Small intestine (tissue), 7 donors: Measurements from ENCODE around the gene PPHLN1. TPM values are rescaled to one million over a fixed set of nuclear protein-coding genes. Genes with fewer than 3 reads are reported as not detected.

ENCODE experiments used
- DNase-seq, 2 donors: peaks; one replicate each; pipeline versions ENCODE4 v3.0.0 to v3.0.0-alpha.2; 2013
- FAIRE-seq: peaks from 2 replicates; lab custom pipeline; 2012; peaks lifted over from hg19 to GRCh38; lab: Jason Lieb, UNC
- H3K27ac ChIP-seq, 3 donors: one replicate each; pipeline ENCODE4 v1.5.1; 2013; ENCODE audit warnings: low read length in 2 of 3, mild to moderate bottlenecking in 2 of 3, control low read depth in 1 of 3, inconsistent platforms in 1 of 3, low read depth in 1 of 3, moderate library complexity in 1 of 3
- H3K27me3 ChIP-seq, 3 donors: one replicate each; pipeline ENCODE4 v1.6.1; 2013; ENCODE audit warnings: low read length in 3 of 3, inconsistent platforms in 1 of 3; ENCODE audit not compliant: control insufficient read depth in 3 of 3, insufficient read depth in 3 of 3
- H3K36me3 ChIP-seq, 3 donors: one replicate each; pipeline ENCODE4 v1.6.1; 2013; ENCODE audit warnings: low read length in 3 of 3, inconsistent platforms in 1 of 3, low read depth in 1 of 3, mild to moderate bottlenecking in 1 of 3, moderate library complexity in 1 of 3; ENCODE audit not compliant: control insufficient read depth in 3 of 3, insufficient read depth in 2 of 3
- H3K4me1 ChIP-seq, 3 donors: one replicate each; pipeline ENCODE4 v1.6.1; 2013; ENCODE audit warnings: low read length in 2 of 3, inconsistent platforms in 1 of 3, low read depth in 1 of 3, mild to moderate bottlenecking in 1 of 3, moderate library complexity in 1 of 3; ENCODE audit not compliant: control insufficient read depth in 3 of 3, insufficient read depth in 2 of 3
- H3K4me3 ChIP-seq, 3 donors: one replicate each; pipeline ENCODE4 v1.5.1; 2013; ENCODE audit warnings: low read length in 3 of 3, control low read depth in 1 of 3, inconsistent platforms in 1 of 3, low read depth in 1 of 3, mild to moderate bottlenecking in 1 of 3, moderate library complexity in 1 of 3
- H3K9me3 ChIP-seq, 2 donors: one replicate each; pipeline ENCODE4 v1.6.1; 2013; ENCODE audit warnings: low read depth in 1 of 2, low read length in 1 of 2; ENCODE audit not compliant: control insufficient read depth in 2 of 2, insufficient read depth in 1 of 2
- WGBS, 3 donors: extraction: QIAGEN DNeasy Blood & Tissue Kit; methylation state at CpG; one replicate each; pipeline ENCODE4 v1.1.7; 2013; 5-methylcytosine and 5-hydroxymethylcytosine counted together
- polyA plus RNA-seq, 4 donors: library from polyadenylated mRNA; stranded (reverse) in 3 of 4; unstranded in 1 of 4; fragments of 200-250 nt in 3 of 4; fragments of 120-200 nt in 1 of 4; gene quantifications; one replicate each; pipeline versions ENCODE4 v1.2.1 to v1.2.3, GENCODE V29; 2013
- donor health status: healthy with polysubstance abuse.
- donor health status: control.
- donor health status: control.
- donor health status: Bipolar disorder and iron deficiency.
- donor health status: healthy.

PPHLN1 gene
- polyA plus RNA-seq, 4 donors, result 25.7 to 55.4 (median 28.8) TPM

DNA sequence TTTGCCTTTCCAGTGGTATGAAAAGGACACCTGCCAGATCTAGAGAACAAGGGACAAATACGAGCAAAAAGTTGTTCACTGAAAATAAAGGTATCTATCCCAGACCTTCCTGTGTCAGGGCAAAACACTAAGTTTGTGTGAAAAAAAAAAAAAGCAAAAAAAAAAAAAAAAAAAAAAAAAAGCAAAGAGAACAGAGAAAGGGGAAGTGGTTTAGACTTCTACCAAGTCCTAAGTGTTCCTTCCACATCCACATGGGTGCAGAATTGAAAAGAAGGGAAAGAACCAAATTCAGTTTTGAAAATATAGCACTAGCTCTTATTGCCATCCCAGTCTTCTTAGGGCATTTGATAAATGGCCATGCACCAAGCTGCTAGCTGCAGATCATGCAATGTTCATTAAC, 41.8 kb upstream of the PPHLN1 start:
- WGBS, 3 donors, result 71 to 83% (median 81%) methylated on average over 1 of the region's 1 CpG
- DNase-seq, result no peak
- Histone ChIP-seq H3K9me3 (peaks cover 0 to 2% of the 10 kb centered on the region in 2 donors), H3K4me3 (no peak overlapping the region), H3K36me3 (no peaks in the 10 kb centered on the region), H3K27me3 (no peaks in the 10 kb centered on the region), H3K27ac (no peak overlapping the region), H3K4me1 (peaks cover 0 to 14% (median 2%) of the 10 kb centered on the region in 3 donors)
- FAIRE-seq, result no peak

DNA sequence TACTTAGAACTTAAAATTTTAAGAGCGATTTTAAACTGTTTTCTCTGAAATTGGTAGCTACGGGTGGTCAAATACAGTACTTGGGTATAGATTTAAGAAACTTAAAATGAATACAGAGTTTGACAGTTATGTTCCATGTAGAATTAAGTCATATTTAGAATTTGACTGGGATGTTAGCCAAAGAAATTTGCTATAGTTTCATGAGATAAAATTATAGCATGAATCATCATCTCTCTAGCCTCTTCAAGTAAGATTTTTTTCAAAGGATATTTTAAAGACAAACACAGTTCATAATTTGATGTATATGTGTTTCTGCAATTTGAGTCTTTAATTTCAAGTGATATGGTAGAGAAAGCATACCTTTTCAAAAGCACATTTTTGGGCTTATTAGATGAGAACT, 41.1 kb upstream of the PPHLN1 start:
- 85 to 97% (median 96%) methylated on average over 2 of the region's 2 CpGs for WGBS, 3 donors
- FAIRE-seq, result no peak

DNA sequence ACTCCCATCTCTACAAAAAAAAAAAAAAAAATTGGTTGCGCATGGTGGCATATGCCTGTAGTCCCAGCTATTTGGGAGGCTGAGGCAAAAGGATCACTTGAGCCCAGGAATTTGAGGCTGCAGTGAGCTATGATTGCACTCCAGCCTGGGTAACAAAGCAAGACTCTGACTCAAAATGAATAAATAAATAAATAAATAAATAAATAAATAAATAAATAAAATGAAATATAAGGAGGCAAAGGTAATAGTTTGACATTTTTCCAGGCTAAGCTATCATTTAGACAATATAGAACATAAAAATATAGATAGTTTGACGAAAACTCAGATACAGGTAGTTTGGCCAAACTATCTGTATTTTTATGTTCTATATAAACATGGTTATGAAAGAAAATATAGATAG, 40.5 kb upstream of the PPHLN1 start:
- peaks cover 0 to 14% (median 2%) of the 10 kb centered on the region in 3 donors for H3K4me1 ChIP-seq
- FAIRE-seq (no peak), DNase-seq (no peak)
- H3K27ac ChIP-seq, result no peak overlapping the region
- 99 to 100% (median 99%) methylated on average over 2 of the region's 2 CpGs for WGBS, 3 donors
- no peaks in the 10 kb centered on the region for H3K27me3 ChIP-seq
- H3K4me3 ChIP-seq, result no peak overlapping the region
- H3K36me3 ChIP-seq, result no peaks in the 10 kb centered on the region
- H3K9me3 ChIP-seq, result no peaks in the 10 kb centered on the region

More for the DNA sequence above, 41.1 kb upstream of the PPHLN1 start:
- H3K4me3 ChIP-seq, result no peak overlapping the region
- no peaks in the 10 kb centered on the region for H3K9me3 ChIP-seq
- H3K27ac ChIP-seq, result no peak overlapping the region
- DNase-seq, result no peak
- H3K36me3 ChIP-seq, result no peaks in the 10 kb centered on the region
- no peaks in the 10 kb centered on the region for H3K27me3 ChIP-seq
- peaks cover 0 to 14% (median 2%) of the 10 kb centered on the region in 3 donors for H3K4me1 ChIP-seq

DNA sequence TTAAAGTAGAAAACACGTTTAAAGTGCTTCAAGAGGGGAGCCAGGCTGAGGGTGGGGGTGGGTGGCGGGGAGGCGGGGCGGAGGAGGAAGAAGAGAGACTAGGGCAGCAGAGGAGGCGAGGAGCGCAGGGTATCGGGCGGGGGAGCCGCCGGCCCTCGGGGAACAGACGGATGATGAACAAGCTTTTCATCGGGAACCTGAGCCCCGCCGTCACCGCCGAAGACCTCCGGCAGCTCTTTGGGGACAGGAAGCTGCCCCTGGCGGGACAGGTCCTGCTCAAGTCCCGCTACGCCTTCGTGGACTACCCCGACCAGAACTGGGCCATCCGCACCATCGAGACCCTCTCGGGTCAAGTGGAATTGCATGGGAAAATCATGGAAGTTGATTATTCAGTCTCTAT, 39.2 kb upstream of the PPHLN1 start:
- Histone ChIP-seq H3K27me3 (no peaks in the 10 kb centered on the region), H3K4me3 (no peak overlapping the region), H3K9me3 (no peaks in the 10 kb centered on the region), H3K4me1 (peaks cover 0 to 4% (median 2%) of the 10 kb centered on the region in 3 donors), H3K27ac (no peak overlapping the region), H3K36me3 (no peaks in the 10 kb centered on the region)
- no peak for DNase-seq
- FAIRE-seq, result no peak
- 91 to 93% (median 92%) methylated on average over 23 to 26 of the region's 26 CpGs for WGBS, 3 donors

DNA sequence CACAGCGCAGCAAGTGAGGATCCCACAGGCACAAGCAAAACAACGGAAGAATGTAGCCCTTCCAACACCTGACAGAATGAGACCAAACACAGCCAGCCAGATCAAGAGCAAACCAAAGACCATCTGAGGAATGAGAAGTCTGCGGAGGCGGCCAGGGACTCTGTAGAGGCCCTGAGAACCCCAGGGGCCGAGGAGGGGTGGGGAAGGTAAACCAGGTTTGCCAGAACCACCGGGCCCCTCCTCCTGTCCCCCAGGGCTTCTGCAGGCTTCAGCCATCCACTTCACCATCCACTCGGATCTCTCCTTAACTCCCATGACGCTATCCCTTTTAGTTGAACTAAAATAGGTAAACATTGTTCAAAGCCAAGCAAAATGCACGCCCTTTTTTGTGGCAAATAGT, 37.4 kb upstream of the PPHLN1 start:
- Histone ChIP-seq H3K4me3 (no peak overlapping the region), H3K36me3 (no peaks in the 10 kb centered on the region), H3K4me1 (no peaks in the 10 kb centered on the region), H3K27me3 (no peaks in the 10 kb centered on the region), H3K9me3 (no peaks in the 10 kb centered on the region), H3K27ac (no peak overlapping the region)
- FAIRE-seq, result no peak
- 72 to 74% (median 74%) methylated on average over 9 of the region's 9 CpGs for WGBS, 3 donors
- DNase-seq, result no peak

DNA sequence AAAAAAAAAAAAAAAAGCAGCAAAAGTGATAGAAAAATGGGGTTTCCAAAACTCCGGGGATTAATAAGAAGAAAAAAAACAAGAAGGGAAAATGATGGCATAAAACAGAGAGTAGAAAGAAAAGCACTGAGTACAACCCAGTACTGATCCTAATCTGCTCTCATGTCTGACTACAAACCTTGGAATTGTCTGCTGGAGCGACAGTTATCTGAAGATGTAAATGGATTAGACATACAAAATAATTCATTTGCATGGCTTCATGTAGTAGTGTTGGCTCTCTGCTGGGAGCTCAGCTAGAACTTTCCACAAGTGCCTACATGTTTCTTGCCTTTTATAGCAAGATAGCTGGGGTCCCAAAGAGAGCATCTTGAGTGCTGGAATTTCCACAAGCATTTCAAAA, 34.3 kb upstream of the PPHLN1 start:
- H3K27ac ChIP-seq, result no peak overlapping the region
- no peaks in the 10 kb centered on the region for H3K27me3 ChIP-seq
- no peaks in the 10 kb centered on the region for H3K4me1 ChIP-seq
- H3K9me3 ChIP-seq, result peaks cover 0 to 6% of the 10 kb centered on the region in 2 donors
- no peak for FAIRE-seq
- 64 to 87% (median 80%) methylated on average over 2 of the region's 2 CpGs for WGBS, 3 donors
- no peaks in the 10 kb centered on the region for H3K36me3 ChIP-seq
- H3K4me3 ChIP-seq, result no peak overlapping the region
- DNase-seq, result no peak

DNA sequence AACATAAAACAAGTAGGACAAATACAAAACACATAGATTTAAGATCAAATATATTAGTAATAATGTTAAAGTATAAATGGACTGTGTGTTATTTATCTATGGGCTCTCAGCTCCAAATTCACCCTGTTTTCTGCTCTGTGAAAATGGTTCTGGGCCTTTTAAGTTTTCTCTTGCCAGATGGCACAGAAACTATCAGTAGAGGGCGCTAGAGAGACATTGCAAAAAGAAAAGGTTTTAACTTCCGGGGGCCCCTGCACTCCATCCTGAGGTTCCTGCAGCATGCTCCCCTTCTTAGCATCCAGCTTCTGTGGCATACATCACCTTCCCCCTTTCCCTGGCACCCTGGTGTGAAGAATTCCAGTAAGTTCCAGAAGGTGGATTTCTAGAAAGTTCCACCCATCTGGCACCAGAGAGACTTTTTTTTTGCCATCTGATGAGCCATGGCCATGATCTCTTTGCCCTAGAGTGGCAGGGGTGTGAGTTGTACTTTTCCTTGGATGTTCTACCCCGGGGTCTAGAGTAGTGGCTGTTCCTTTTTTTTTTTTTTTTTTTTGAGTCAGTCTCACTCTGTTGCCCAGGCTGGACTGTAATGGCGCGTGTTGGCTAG, 29.4 kb upstream of the PPHLN1 start:
- Histone ChIP-seq H3K4me1 (no peaks in the 10 kb centered on the region), H3K36me3 (no peaks in the 10 kb centered on the region), H3K4me3 (no peak overlapping the region), H3K27ac (no peak overlapping the region), H3K9me3 (peaks cover 0 to 7% of the 10 kb centered on the region in 2 donors), H3K27me3 (no peaks in the 10 kb centered on the region)
- WGBS, 3 donors, result 82 to 88% (median 85%) methylated on average over 5 of the region's 5 CpGs
- FAIRE-seq (no peak), DNase-seq (peak in 1 of 2 donors; percentile 17)

DNA sequence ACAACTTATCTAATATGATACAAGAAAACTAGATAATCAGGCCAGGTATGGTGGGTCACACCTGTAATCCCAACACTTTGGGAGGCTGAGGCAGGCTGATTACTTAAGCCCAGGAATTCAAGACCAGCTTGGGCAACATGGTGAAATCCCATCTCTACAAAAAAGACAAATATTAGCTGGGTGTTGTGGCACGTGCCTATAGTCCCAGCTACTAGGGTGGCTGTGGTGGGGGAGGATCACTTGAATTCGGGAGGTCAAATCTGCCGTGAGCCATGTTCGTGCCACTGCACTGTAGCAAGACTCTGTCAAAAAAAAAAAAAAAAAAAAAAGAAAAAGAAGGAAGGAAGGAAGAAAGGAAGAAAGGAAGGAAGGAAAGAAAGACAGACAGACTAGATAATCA, 27.1 kb upstream of the PPHLN1 start:
- Histone ChIP-seq H3K27me3 (no peaks in the 10 kb centered on the region), H3K4me1 (no peaks in the 10 kb centered on the region), H3K27ac (no peak overlapping the region), H3K9me3 (peaks cover 0 to 12% of the 10 kb centered on the region in 2 donors), H3K36me3 (no peaks in the 10 kb centered on the region), H3K4me3 (no peak overlapping the region)
- 76 to 87% (median 85%) methylated on average over 4 of the region's 4 CpGs for WGBS, 3 donors
- no peak for DNase-seq
- no peak for FAIRE-seq
